ENCODE data around the gene HAGHL. TPM values are rescaled to one million over a fixed set of nuclear protein-coding genes. Genes with fewer than 3 reads are reported as not detected.

Gene HAGHL
- 4.0 and 25.1 TPM in 2 replicates for total RNA-seq

GRCh38 chr16:726438-727290, at the start of gene HAGHL, which contains the start of gene CCDC78:
Gene HAGHL, plus strand, starts transcription at chr16:727106. Its CDS starts 404 bp downstream, at chr16:727510.
Gene CCDC78, minus strand, starts transcription at chr16:726443. Its CDS starts 76 bp downstream, at chr16:726367.

GRCh38 chr16:679814-680624, 46.9 kb upstream of the HAGHL start, which contains the start of gene STUB1:
Gene STUB1, plus strand, starts transcription at chr16:680410. Its CDS starts 116 bp downstream, at chr16:680526.

GRCh38 chr16:684071-684794, 42.7 kb upstream of the HAGHL start, which contains the start of gene JMJD8:
Gene JMJD8, minus strand, starts transcription at chr16:684334. Its CDS starts 15 bp downstream, at chr16:684319.

GRCh38 chr16:705431-706188, 21.3 kb upstream of the HAGHL start, which contains the start of gene FBXL16:
Gene FBXL16, minus strand, starts transcription at chr16:705801. Its CDS starts 8,396 bp downstream, at chr16:697405.

GRCh38 chr16:714558-715476, 12.1 kb upstream of the HAGHL start, which contains the start of gene METRN:
Gene METRN, plus strand, starts transcription at chr16:715118. Its CDS starts 172 bp downstream, at chr16:715290.

GRCh38 chr16:720990-721764, 5.7 kb upstream of the HAGHL start, which contains the start of gene ANTKMT:
Gene ANTKMT, plus strand, starts transcription at chr16:721146. Its CDS starts 129 bp downstream, at chr16:721275.

GRCh38 chr16:740764-741505, 14.0 kb downstream of the HAGHL start, which contains the start of gene CIAO3:
Gene CIAO3, minus strand, starts transcription at chr16:740997. Its CDS starts 12 bp downstream, at chr16:740985.

GRCh38 chr16:760545-761343, 33.8 kb downstream of the HAGHL start, which contains the start of gene MSLN:
Gene MSLN, plus strand, starts transcription at chr16:760734. Its CDS starts 1,947 bp downstream, at chr16:762681.

Other genes with a start within 250 kb of the HAGHL start
- 32.9 and 43.7 TPM in 2 replicates for gene CAPN15, start 199.4 kb upstream of the HAGHL start, total RNA-seq
- not detected in 2 replicates for gene PRR35, start 166.7 kb upstream of the HAGHL start, total RNA-seq
- gene NHLRC4, start 160.1 kb upstream of the HAGHL start, total RNA-seq: 2.2 and 6.5 TPM in 2 replicates
- gene PIGQ, start 157.1 kb upstream of the HAGHL start, total RNA-seq: 22.4 and 30.7 TPM in 2 replicates
- gene RAB40C, start 137.0 kb upstream of the HAGHL start, total RNA-seq: 11.6 and 18.6 TPM in 2 replicates
- gene WFIKKN1, start 96.1 kb upstream of the HAGHL start, total RNA-seq: under 0.01 TPM in 1 of 2 replicates, not detected in the other
- 119 and 170 TPM in 2 replicates for gene METTL26, start 90.8 kb upstream of the HAGHL start, total RNA-seq
- 28.2 and 41.8 TPM in 2 replicates for gene MCRIP2, start 85.3 kb upstream of the HAGHL start, total RNA-seq
- 9.2 and 12.6 TPM in 2 replicates for gene WDR90, start 77.7 kb upstream of the HAGHL start, total RNA-seq
- gene RHOT2, start 59.0 kb upstream of the HAGHL start, total RNA-seq: 48.6 and 67.3 TPM in 2 replicates
- gene RHBDL1, start 51.4 kb upstream of the HAGHL start, total RNA-seq: 2.9 TPM in 1 of 2 replicates, not detected in the other
- gene STUB1, start 46.7 kb upstream of the HAGHL start, total RNA-seq: 147 and 190 TPM in 2 replicates
- gene JMJD8, start 42.8 kb upstream of the HAGHL start, total RNA-seq: 43.3 and 83.1 TPM in 2 replicates
- 9.7 and 12.8 TPM in 2 replicates for gene WDR24, start 36.7 kb upstream of the HAGHL start, total RNA-seq
- gene FBXL16, start 21.3 kb upstream of the HAGHL start, total RNA-seq: 1.9 and 2.9 TPM in 2 replicates
- 84.7 and 120 TPM in 2 replicates for gene METRN, start 12.0 kb upstream of the HAGHL start, total RNA-seq
- 13.4 and 19.0 TPM in 2 replicates for gene ANTKMT, start 6.0 kb upstream of the HAGHL start, total RNA-seq
- gene CCDC78, start 663 bp upstream of the HAGHL start, total RNA-seq: 1.6 and 4.5 TPM in 2 replicates
- gene CIAO3, start 13.9 kb downstream of the HAGHL start, total RNA-seq: 16.8 and 31.4 TPM in 2 replicates
- gene MSLN, start 33.6 kb downstream of the HAGHL start, total RNA-seq: not detected in 2 replicates
- gene RPUSD1, start 61.3 kb downstream of the HAGHL start, total RNA-seq: 20.0 and 33.5 TPM in 2 replicates
- gene CHTF18, start 61.5 kb downstream of the HAGHL start, total RNA-seq: 16.6 and 22.0 TPM in 2 replicates
- gene GNG13, start 73.6 kb downstream of the HAGHL start, total RNA-seq: not detected in 2 replicates
- 12.1 and 38.6 TPM in 2 replicates for gene LMF1, start 243.9 kb downstream of the HAGHL start, total RNA-seq

Measured in cardiac atrium fibroblast (primary cell).